GM19099 (cell line): ENCODE results near the gene PHLDB3.

ENCODE experiments used
- POLR2A ChIP-seq: IDR thresholded peaks from 3 replicates; pipeline ENCODE4 v1.6.1; 2011; ENCODE audit warnings: low read depth; ENCODE audit not compliant: insufficient read length; ENCODE audit errors: extremely low read depth

PHLDB3 gene

GRCh38 chr19:43532962-43533545 lies 28.5 kb upstream of the PHLDB3 start, which contains the start of gene ZNF575:
TSS of gene ZNF575 (plus strand) at chr19:43533188. CDS start at chr19:43534423, 1,235 bp downstream.
- TF ChIP-seq POLR2A, result peak; percentile 59

GRCh38 chr19:43532571-43532961 lies 28.0 kb upstream of the PHLDB3 start:
- peak; percentile 2 for TF ChIP-seq POLR2A

DNA sequence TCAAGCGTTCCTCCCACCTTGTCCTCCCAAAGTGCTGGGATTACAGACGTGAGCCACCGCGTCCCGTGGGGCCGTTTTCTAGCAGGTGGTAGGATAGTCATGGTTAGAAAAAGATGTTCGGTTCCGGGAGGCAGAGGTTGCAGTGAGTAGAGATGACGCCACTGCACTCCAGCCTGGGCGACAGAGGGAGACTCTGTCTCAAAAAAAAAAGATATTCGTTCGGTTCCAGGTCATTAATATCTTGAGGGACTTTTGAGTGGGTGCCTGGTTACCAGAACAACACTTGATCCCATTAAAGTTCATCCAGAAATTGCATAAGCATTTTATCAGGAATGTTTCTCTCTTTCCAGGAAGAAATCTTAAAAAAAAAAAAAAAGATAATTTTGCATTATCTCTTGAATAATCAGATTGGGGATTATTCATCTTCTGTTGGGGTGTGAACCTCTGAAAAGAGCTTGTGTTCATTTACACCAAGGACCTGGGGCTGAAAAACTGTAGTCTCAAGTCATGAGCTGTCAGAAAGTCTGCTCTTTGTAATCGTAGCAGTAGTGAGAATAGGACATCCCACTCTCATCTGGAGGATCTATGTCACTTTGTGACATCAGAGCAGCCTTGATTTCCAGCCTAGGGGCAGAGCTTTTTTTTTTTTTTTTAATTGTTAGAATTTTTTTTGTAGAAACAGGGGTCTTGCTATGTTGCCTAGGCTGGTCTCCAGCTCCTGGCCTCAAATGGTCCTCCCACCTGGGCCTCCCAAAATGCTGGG lies 23.5 kb upstream of the PHLDB3 start:
- TF ChIP-seq POLR2A, result no peak

DNA sequence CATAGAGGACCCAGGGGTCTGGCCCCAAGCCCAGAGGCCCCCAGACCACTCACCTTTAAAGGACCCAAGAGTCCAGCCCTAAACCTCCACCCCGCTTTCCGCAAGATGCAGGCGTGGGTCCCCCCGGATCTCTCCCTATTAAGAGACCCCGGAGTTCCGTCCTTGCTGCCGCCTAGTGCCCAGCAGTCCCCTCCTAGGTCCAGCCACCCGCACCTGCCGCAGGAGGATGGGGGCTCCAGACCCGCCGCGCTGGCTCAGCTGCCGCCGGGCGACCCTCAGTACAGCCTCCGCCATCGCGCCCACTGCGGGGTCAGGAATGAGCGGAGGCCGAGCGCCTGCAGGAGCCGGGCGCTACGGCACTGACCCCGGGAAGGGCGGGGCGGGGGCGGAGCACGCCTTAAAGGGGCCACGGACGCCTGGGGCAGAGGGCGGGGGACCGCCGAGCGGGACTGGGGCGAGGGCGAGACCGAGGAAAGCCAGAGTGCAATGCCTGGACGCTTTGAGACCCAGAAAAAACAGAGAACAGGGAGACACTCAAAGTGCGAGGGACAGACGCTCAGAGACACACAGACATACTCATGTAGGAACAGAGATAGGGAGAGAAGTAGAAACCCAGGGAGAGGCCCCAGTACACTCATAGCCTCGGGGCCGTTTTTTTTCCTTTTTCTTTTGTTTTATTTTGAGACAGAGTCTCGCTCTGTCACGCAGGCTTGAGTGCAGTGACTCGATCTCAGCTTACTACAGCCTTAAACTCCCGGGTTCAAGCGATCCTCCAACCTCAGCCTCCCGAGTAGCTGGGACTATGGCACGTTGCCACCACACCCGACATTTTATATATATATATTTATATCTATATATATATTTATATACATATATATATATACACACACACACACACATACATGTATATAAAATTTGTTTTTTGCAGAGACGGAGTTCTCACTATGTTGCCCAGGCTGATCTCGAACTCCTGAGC lies 22.6 kb upstream of the PHLDB3 start, which contains the start of gene ETHE1:
ETHE1 (minus strand) TSS at position 318 of the 976 bp plus-strand sequence; CDS start at position 294, 24 bp downstream.
- TF ChIP-seq POLR2A, result peak; percentile 75

DNA sequence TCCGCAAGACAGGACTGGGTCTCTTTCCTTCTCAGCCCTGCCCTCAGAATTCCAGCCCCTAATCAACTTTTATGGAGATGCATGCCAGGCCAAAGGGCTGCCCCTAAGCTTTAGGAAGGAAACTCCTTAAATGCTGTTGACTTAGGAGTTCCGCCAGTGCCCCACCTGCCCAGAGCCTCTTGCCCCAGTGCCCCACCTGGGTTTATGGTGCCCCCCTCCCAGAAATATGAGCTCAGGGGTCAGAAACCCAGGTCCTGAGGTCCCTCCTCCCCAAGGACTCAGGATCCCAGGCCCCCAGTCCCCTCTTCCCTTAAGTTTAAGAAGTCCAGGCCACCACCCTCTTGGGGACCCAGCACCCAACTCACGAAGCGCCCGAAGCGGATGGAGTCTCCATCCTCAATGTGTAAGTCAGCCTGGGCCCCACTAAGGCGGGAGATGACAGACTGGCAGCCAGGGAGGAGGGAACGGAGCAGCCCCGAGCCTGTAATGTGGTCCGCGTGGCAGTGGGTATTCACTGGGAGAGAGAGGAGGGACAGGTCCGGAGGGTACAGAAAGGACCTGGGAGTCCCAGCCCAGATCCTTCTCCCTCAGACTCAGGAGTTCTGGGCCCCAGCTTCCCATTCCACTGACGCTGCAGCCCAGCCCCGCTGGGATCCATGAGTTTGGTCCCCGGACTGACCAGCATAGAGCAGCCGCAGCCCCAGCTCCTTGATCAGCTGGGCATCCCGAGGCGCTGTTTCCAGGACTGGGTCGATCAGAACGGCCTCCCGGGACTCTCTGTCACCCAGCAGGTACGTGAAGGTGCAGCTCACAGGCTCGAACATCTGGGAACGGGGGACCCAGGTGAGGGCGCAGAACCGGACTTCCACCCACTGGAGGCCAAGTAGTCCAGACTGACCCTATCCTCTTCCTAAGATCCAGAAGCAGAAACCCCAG lies 21.6 kb upstream of the PHLDB3 start:
- no peak for TF ChIP-seq POLR2A

DNA sequence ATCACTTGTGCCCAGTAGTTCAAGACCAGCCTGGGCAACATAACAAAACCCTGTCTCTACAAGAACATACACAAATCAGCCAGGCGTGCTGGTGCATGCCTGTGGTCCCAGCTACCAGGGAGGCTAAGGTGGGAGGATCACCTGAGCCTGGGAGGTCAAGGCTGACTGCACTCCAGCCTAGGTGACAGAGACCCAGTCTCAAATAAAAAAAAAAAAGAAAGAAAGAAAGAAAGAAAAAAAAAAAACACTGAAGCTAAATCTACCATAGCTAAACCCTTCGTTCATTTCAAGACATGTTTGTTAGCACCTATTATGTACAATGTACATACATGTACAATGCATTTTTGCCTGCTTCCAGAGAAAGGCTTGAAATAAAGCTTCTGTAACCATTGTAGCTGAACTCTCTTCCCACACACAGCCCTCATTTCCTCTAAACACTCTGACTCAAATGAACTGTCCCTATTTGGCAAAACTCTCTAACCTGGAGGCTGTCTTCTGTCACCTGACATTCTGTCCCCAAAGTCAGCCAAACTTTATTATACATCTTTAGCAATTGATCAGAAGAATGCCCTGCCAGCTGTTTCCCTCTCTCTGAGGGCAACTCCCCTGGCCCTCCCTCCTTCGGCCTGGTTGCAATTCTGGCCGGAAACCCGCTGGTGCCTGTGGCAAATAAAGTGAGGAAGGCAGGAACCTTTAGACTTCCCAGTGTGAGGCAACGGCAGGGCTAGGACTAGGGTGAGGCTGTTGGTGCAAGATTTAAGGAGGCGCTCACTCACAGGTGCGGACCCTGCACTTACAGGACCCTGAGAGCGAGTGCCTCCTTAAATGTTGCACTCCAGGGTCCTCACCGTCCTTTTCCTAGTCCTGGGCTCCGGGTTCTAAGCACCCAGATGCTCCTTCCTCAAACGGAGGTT lies 20.6 kb upstream of the PHLDB3 start:
- TF ChIP-seq POLR2A, result peak; percentile 18

- TF ChIP-seq POLR2A, result no peak
Observed at GRCh38 chr19:43522929-43523328, 18.4 kb upstream of the PHLDB3 start.

GRCh38 chr19:43519436-43520088 lies 15.0 kb upstream of the PHLDB3 start:
- TF ChIP-seq POLR2A, result no peak

- TF ChIP-seq POLR2A, result no peak
Observed at GRCh38 chr19:43518051-43518450, 13.5 kb upstream of the PHLDB3 start.

- TF ChIP-seq POLR2A, result no peak
Observed at GRCh38 chr19:43511324-43511723, 6.8 kb upstream of the PHLDB3 start.

DNA sequence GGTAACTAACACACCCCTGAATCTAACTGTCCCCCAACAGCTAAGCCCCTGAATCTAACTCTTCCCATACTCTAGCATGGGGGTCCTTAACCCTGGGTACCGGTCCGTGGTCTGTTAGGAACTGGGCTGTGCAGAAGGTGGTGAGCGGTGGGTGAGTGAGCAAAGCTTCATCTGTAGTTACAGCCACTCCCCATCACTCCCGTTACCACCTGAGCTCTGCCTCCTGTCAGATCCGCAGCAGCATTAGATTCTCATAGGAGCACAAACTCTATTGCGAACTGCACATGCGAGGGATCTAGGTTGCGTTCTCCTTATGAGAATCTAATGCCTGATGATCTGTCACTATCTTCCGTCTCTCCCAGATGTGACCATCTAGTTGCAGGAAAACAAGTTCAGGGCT lies 6.2 kb upstream of the PHLDB3 start:
- TF ChIP-seq POLR2A, result no peak

DNA sequence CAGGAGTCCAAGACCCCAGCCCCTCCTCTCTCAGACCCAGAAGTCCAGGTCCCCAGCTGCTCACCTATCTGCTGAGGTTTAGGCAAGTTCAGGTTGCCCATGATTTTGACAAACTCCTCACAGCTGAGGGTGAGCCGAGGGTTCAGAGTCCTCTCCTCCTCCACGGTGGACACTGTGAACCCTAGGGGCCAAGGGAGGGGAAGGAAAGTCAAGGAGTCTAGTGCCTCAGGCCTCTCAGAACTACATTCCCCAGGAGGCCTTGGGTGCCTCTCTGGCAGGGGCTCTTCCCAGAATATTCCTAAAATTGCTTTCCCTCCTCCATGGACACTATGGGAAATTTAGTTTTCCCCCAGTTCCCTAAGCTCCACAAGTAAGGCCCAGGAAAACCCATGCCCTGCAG lies 3.3 kb upstream of the PHLDB3 start:
- TF ChIP-seq POLR2A, result no peak

DNA sequence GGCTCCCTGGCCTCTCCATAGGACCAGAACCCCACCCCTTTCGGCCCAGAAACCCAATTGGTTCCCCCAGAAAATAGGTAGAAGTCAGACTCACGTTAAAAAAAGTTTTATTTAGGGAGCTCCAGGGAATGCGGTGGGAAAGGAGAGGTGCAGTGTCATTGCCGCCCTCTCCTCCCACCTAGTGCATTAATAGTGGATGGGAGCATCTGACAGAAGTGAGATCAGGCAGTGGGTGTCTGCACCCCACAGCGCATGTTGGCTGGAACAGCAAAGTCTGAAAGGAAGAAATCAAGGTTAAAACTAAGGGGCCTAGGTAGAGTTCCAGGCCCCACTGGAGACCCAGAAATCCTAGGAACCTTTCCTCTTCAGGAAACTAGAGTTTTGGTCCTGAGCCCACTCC lies 2.1 kb upstream of the PHLDB3 start:
- no peak for TF ChIP-seq POLR2A

GRCh38 chr19:43505941-43506340 lies 1.4 kb upstream of the PHLDB3 start:
- TF ChIP-seq POLR2A, result no peak

DNA sequence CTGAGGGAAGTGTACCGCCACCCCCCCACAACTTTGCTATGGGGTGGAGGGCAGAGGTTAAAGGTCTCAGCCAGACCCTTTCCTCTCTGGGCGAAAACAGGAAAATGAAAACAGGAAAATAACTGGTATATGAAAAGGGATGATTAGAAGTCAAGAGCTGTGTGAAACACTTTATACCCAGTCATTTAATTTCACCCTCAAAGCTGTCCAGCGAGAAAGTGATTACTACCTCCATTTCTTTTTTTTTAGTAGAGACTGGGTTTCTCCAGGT lies 575 bp upstream of the PHLDB3 start:
- TF ChIP-seq POLR2A, result no peak
